IMR-90 (cell line): Measurements from ENCODE around the gene SLC35F3. TPM values are rescaled to one million over a fixed set of nuclear protein-coding genes. Genes with fewer than 3 reads are reported as not detected.

ENCODE experiments used
- ATAC-seq: fragments of 200-7000 bp; cut with Tn5 transposase; 2 replicates; pipeline ENCODE4 v1.9.1; 2020; ENCODE audit warnings: low read depth, mild to moderate bottlenecking, moderate library complexity
- BruUV-seq: library from RNA; stranded (reverse); fragments of 400-500 nt; replicated peaks from 2 replicates; lab custom pipeline; 2021; lab: Mats Ljungman, UMichigan
- CTCF ChIA-PET: fragments of 300-600 bp; formaldehyde crosslinking; extraction: SDS; loops from one replicate; lab custom pipeline; 2021; ENCODE audit warnings: antibody characterized with exemption; lab: Yijun Ruan, JAX
- POLR2A ChIA-PET: fragments of 300-600 bp; sonication (Branson Sonifier 250); formaldehyde crosslinking; loops from one replicate; lab custom pipeline; 2022; ENCODE audit warnings: antibody characterized with exemption; ENCODE audit not compliant: unreplicated experiment; lab: Charles Lee
- DNase-seq: peaks from one replicate; pipeline ENCODE4 v3.0.0; 2013
- H2AFZ ChIP-seq: replicated peaks from 2 replicates; pipeline ENCODE3; 2013; ENCODE audit warnings: low read length, mild to moderate bottlenecking; ENCODE audit not compliant: poor library complexity
- H2AK5ac ChIP-seq: 2 replicates; pipeline ENCODE4 v1.6.1; 2013; ENCODE audit warnings: low read depth, low read length, inconsistent platforms
- H2AK9ac ChIP-seq: replicated peaks from 2 replicates; pipeline ENCODE3; 2013; ENCODE audit warnings: mild to moderate bottlenecking, low read depth, low read length, moderate library complexity; ENCODE audit not compliant: poor library complexity
- H2BK120ac ChIP-seq: 2 replicates; pipeline ENCODE4 v1.6.1; 2013; ENCODE audit warnings: low read depth, low read length, inconsistent platforms
- H2BK15ac ChIP-seq: 3 replicates; pipeline ENCODE4 v1.6.1; 2013; ENCODE audit warnings: low read depth, low read length, inconsistent platforms
- H2BK20ac ChIP-seq: 2 replicates; pipeline ENCODE4 v1.6.1; 2013; ENCODE audit warnings: low read depth, mild to moderate bottlenecking, inconsistent platforms, low read length, moderate library complexity
- H2BK5ac ChIP-seq: 2 replicates; pipeline ENCODE4 v1.6.1; 2013; ENCODE audit warnings: mild to moderate bottlenecking, low read depth, low read length, inconsistent platforms; ENCODE audit not compliant: poor library complexity, severe bottlenecking
- H3K14ac ChIP-seq: replicated peaks from 2 replicates; pipeline ENCODE4 v1.6.1; 2013; ENCODE audit warnings: low read depth, low read length, inconsistent platforms
- H3K18ac ChIP-seq: 2 replicates; pipeline ENCODE4 v1.6.1; 2013; ENCODE audit warnings: low read depth, low read length, control low read depth
- H3K23ac ChIP-seq: 2 replicates; pipeline ENCODE4 v1.6.1; 2013; ENCODE audit warnings: low read depth, low read length, inconsistent platforms
- H3K27ac ChIP-seq: 2 replicates; pipeline ENCODE4 v1.5.1; 2013; ENCODE audit warnings: mild to moderate bottlenecking, control low read depth, low read length; ENCODE audit not compliant: insufficient read depth
- H3K27me3 ChIP-seq: 2 replicates; pipeline ENCODE4 v1.6.1; 2013; ENCODE audit warnings: low read length; ENCODE audit not compliant: control insufficient read depth, insufficient read depth
- H3K36me3 ChIP-seq: 2 replicates; pipeline ENCODE4 v1.6.1; 2013; ENCODE audit warnings: low read length, mixed read lengths; ENCODE audit not compliant: control insufficient read depth, insufficient read depth
- H3K4ac ChIP-seq: 2 replicates; pipeline ENCODE4 v1.6.1; 2013; ENCODE audit warnings: low read depth, low read length, inconsistent platforms
- H3K4me1 ChIP-seq: 2 replicates; pipeline ENCODE4 v1.6.1; 2013; ENCODE audit warnings: low read length, mixed read lengths; ENCODE audit not compliant: control insufficient read depth, insufficient read depth
- H3K4me2 ChIP-seq: 2 replicates; pipeline ENCODE4 v1.6.1; 2013; ENCODE audit warnings: low read depth, mild to moderate bottlenecking, control low read depth, low read length, moderate library complexity
- H3K4me3 ChIP-seq: 2 replicates; pipeline ENCODE4 v1.5.1; 2013; ENCODE audit warnings: low read depth, mild to moderate bottlenecking, control low read depth, low read length, moderate library complexity; ENCODE audit not compliant: insufficient read depth
- H3K56ac ChIP-seq: 2 replicates; pipeline ENCODE4 v1.6.1; 2013; ENCODE audit warnings: low read length, inconsistent platforms; ENCODE audit not compliant: insufficient read depth; ENCODE audit errors: extremely low read depth
- H3K79me1 ChIP-seq, 2 experiments: 2 replicates each; pipeline ENCODE4 v1.6.1; 2013; ENCODE audit warnings: low read length in 2 of 2, inconsistent platforms in 1 of 2, low read depth in 1 of 2
- H3K9ac ChIP-seq: 2 replicates; pipeline ENCODE4 v1.6.1; 2013; ENCODE audit warnings: low read depth, low read length, control low read depth
- H3K9me1 ChIP-seq: 2 replicates; pipeline ENCODE4 v1.6.1; 2013; ENCODE audit warnings: low read length, inconsistent platforms; ENCODE audit not compliant: insufficient read depth
- H3K9me3 ChIP-seq: 2 replicates; pipeline ENCODE4 v1.6.1; 2013; ENCODE audit warnings: low read length; ENCODE audit not compliant: control insufficient read depth, insufficient read depth
- H4K20me1 ChIP-seq: 2 replicates; pipeline ENCODE4 v1.6.1; 2013; ENCODE audit warnings: low read length, inconsistent platforms; ENCODE audit not compliant: insufficient read depth
- H4K5ac ChIP-seq: 2 replicates; pipeline ENCODE4 v1.6.1; 2013; ENCODE audit warnings: mild to moderate bottlenecking, low read depth, low read length, control low read depth
- H4K8ac ChIP-seq, 2 experiments: 2 replicates each; pipeline ENCODE4 v1.6.1; 2013; ENCODE audit warnings: low read depth in 2 of 2, low read length in 2 of 2, control low read depth in 1 of 2, inconsistent platforms in 1 of 2
- H4K91ac ChIP-seq: 2 replicates; pipeline ENCODE4 v1.6.1; 2013; ENCODE audit warnings: low read depth, low read length, inconsistent platforms; ENCODE audit not compliant: insufficient read depth
- BHLHE40 ChIP-seq: fragments of 150-350 bp; IDR thresholded peaks from 2 replicates; pipeline ENCODE4 v1.6.1; 2016; ENCODE audit warnings: mild to moderate bottlenecking, low read depth, low read length
- CEBPB ChIP-seq: IDR thresholded peaks from 2 replicates; pipeline ENCODE4 v1.6.1; 2012; ENCODE audit warnings: low read depth, low read length, improper control_type of control experiment
- CHD1 ChIP-seq: IDR thresholded peaks from 2 replicates; pipeline ENCODE4 v1.6.1; 2012; ENCODE audit warnings: low read depth, low read length, improper control_type of control experiment
- CTCF ChIP-seq: conservative IDR thresholded peaks from 2 replicates; pipeline ENCODE4 v1.5.1; 2012; ENCODE audit warnings: mild to moderate bottlenecking, low read depth, low read length, improper control_type of control experiment
- ELK1 ChIP-seq: fragments of 150-350 bp; IDR thresholded peaks from 2 replicates; pipeline ENCODE4 v1.6.1; 2016; ENCODE audit warnings: low read depth, mild to moderate bottlenecking, low read length, moderate library complexity, borderline replicate concordance
- MAFK ChIP-seq: IDR thresholded peaks from 2 replicates; pipeline ENCODE4 v1.6.1; 2012; ENCODE audit warnings: low read depth, low read length, improper control_type of control experiment
- MAZ ChIP-seq: IDR thresholded peaks from 2 replicates; pipeline ENCODE4 v1.6.1; 2012; ENCODE audit warnings: low read depth, mild to moderate bottlenecking, low read length, improper control_type of control experiment, moderate library complexity, borderline replicate concordance
- MXI1 ChIP-seq: IDR thresholded peaks from 2 replicates; pipeline ENCODE4 v1.6.1; 2012; ENCODE audit warnings: low read depth, mild to moderate bottlenecking, low read length, moderate library complexity, borderline replicate concordance
- NFE2L2 ChIP-seq: fragments of 150-350 bp; IDR thresholded peaks from 2 replicates; pipeline ENCODE4 v1.6.1; 2016; ENCODE audit warnings: low read depth, mild to moderate bottlenecking, low read length
- POLR2A ChIP-seq: IDR thresholded peaks from 2 replicates; pipeline ENCODE4 v1.6.1; 2012; ENCODE audit warnings: mild to moderate bottlenecking, low read depth, low read length
- RAD21 ChIP-seq: IDR thresholded peaks from 2 replicates; pipeline ENCODE4 v1.6.1; 2012; ENCODE audit warnings: low read length, improper control_type of control experiment
- RCOR1 ChIP-seq: IDR thresholded peaks from 2 replicates; pipeline ENCODE4 v1.6.1; 2012; ENCODE audit warnings: mild to moderate bottlenecking, low read length, improper control_type of control experiment; ENCODE audit not compliant: insufficient replicate concordance
- RFX5 ChIP-seq: IDR thresholded peaks from 2 replicates; pipeline ENCODE4 v1.8.0; 2012; ENCODE audit warnings: low read depth, mild to moderate bottlenecking, low read length, moderate library complexity
- SMC3 ChIP-seq: fragments of 150-350 bp; IDR thresholded peaks from 2 replicates; pipeline ENCODE4 v1.6.1; 2016; ENCODE audit warnings: low read depth, mild to moderate bottlenecking, antibody characterized with exemption, low read length, moderate library complexity
- USF2 ChIP-seq: fragments of 150-350 bp; IDR thresholded peaks from 2 replicates; pipeline ENCODE4 v1.6.1; 2017; ENCODE audit warnings: mild to moderate bottlenecking, antibody characterized with exemption, low read length, low read depth
- WGBS, 2 experiments: methylation state at CpG; one replicate each; pipeline versions ENCODE4 v1.1.5 to v1.1.7; 2013; ENCODE audit warnings: missing lambda C conversion rate in 2 of 2; ENCODE audit not compliant: insufficient read length in 1 of 2; ENCODE audit errors: extremely low coverage in 2 of 2; 5-methylcytosine and 5-hydroxymethylcytosine counted together
- dilution Hi-C: fragments of 300-500 bp; cut with HindIII; formaldehyde crosslinking; loops from one replicate; pipeline ENCODE4 v1.14.3; 2018; ENCODE audit warnings: low sequenced_read_pairs; ENCODE audit not compliant: unreplicated experiment
- in situ Hi-C: fragments of 300-500 bp; cut with MboI; formaldehyde crosslinking; loops from 3 replicates; pipeline ENCODE4 v1.14.3; 2019; ENCODE audit warnings: low sequenced_read_pairs, inconsistent platforms, mixed read lengths
- intact Hi-C: fragments of 100-400 bp; cut with micrococcal nuclease; formaldehyde crosslinking; loops from 2 replicates; pipeline ENCODE4 v1.10.0; 2022
- polyA plus RNA-seq, 3 experiments: library from polyadenylated mRNA; depleted of rRNA; stranded (reverse); fragments of >200 nt; gene quantifications; 2 replicates each; pipeline ENCODE4 v1.2.3, GENCODE V29; 2012; ENCODE audit warnings: low replicate concordance in 1 of 3
- total RNA-seq: library from RNA; depleted of rRNA; stranded (reverse); fragments of >200 nt; gene quantifications from 2 replicates; pipeline ENCODE4 v1.2.3, GENCODE V29; 2012

The SLC35F3 gene
- total and polyA plus RNA-seq, 2 of the 4 experiments (the other 2 are of a cell fraction) = under 0.01 to 0.17 TPM

GRCh38 chr1:234093107-234093506 lies 188.6 kb downstream of the SLC35F3 start:
- H2BK120ac ChIP-seq = no peak overlapping the region
- H3K4me2 ChIP-seq = no peak overlapping the region
- in situ Hi-C loops = no loop called here
- H3K79me1 ChIP-seq = no peaks in the 10 kb centered on the region
- no peak overlapping the region for H3K56ac ChIP-seq
- no peak overlapping the region for H2BK15ac ChIP-seq
- TF ChIP-seq CEBPB (no peak), USF2 (no peak), CHD1 (no peak), MAZ (no peak), NFE2L2 (no peak), RCOR1 (no peak), POLR2A (no peak), MAFK (no peak), CTCF (no peak), RFX5 (no peak), SMC3 (no peak), ELK1 (no peak), MXI1 (no peak), RAD21 (no peak), BHLHE40 (no peak)
- DNase-seq = no peak
- no peak overlapping the region for H2AFZ ChIP-seq
- H2AK5ac ChIP-seq = no peak overlapping the region
- BruUV-seq = no TSS peak
- no peak overlapping the region for H3K18ac ChIP-seq
- H4K8ac ChIP-seq = no peak overlapping the region
- no peaks in the 10 kb centered on the region for H3K4me1 ChIP-seq
- ChIA-PET CTCF (no interaction called here), POLR2A (no interaction called here)
- H2BK5ac ChIP-seq = no peak overlapping the region
- H3K36me3 ChIP-seq = no peaks in the 10 kb centered on the region
- no peaks in the 10 kb centered on the region for H3K9me1 ChIP-seq
- H3K9me3 ChIP-seq = no peaks in the 10 kb centered on the region; the same call in 1 of the 2 replicates
- no peak overlapping the region for H2AK9ac ChIP-seq
- H3K23ac ChIP-seq = no peak overlapping the region
- dilution Hi-C loops = no loop called here
- WGBS, 2 experiments = 38% methylated on average over 1 of the region's 1 CpG; no CpG with 5 or more reads in 1 of the 2 experiments
- peaks cover 4% of the 10 kb centered on the region; the same call in 1 of the 2 replicates for H3K27me3 ChIP-seq
- no peaks in the 10 kb centered on the region for H4K20me1 ChIP-seq
- no peak overlapping the region for H3K4me3 ChIP-seq
- H3K27ac ChIP-seq = no peak overlapping the region
- H3K9ac ChIP-seq = no peak overlapping the region
- no peak overlapping the region for H4K5ac ChIP-seq
- no peak overlapping the region for H3K4ac ChIP-seq
- no peak overlapping the region for H3K14ac ChIP-seq
- intact Hi-C loops = no loop called here
- no peak overlapping the region for H2BK20ac ChIP-seq
- H4K91ac ChIP-seq = no peak overlapping the region
- no peak for ATAC-seq
